ENCODE results near the gene DGUOK. TPM values are rescaled to one million over a fixed set of nuclear protein-coding genes. Genes with fewer than 3 reads are reported as not detected.

Gene DGUOK
- total RNA-seq, 1 donor from 2014 or later = 66.8 TPM

DNA sequence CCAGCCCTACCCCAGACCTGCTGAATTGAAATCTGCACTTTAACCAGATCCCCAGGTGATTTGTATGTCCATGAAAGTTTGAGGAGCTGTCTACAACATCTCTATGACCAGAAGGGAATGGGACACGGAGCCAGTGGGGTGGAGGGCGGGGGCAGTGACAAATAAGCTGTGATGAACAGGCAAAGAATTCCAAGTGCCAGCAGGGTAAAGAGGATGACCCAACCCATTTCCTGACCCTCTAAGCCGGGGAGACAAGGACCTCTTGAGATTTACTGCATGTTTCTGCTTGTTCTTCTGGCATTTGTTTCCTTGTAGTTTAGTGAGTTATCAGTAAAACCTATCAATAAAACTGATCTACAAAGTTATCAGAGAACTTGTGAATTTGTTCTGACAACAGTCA, 66.7 kb downstream of the DGUOK start:
- Histone ChIP-seq H3K36me3 (ENCODE audit: control insufficient read depth, insufficient read depth, low read length) (no peaks in the 10 kb centered on the region), H3K27me3 (ENCODE audit: control insufficient read depth, insufficient read depth, low read length) (no peaks in the 10 kb centered on the region), H3K4me3 (ENCODE audit: low read depth, low read length) (no peak overlapping the region)
- no peak for DNase-seq (ENCODE audit: low read depth)
- TF ChIP-seq, protein P1, sequence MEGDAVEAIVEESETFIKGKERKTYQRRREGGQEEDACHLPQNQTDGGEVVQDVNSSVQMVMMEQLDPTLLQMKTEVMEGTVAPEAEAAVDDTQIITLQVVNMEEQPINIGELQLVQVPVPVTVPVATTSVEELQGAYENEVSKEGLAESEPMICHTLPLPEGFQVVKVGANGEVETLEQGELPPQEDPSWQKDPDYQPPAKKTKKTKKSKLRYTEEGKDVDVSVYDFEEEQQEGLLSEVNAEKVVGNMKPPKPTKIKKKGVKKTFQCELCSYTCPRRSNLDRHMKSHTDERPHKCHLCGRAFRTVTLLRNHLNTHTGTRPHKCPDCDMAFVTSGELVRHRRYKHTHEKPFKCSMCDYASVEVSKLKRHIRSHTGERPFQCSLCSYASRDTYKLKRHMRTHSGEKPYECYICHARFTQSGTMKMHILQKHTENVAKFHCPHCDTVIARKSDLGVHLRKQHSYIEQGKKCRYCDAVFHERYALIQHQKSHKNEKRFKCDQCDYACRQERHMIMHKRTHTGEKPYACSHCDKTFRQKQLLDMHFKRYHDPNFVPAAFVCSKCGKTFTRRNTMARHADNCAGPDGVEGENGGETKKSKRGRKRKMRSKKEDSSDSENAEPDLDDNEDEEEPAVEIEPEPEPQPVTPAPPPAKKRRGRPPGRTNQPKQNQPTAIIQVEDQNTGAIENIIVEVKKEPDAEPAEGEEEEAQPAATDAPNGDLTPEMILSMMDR (IDR thresholded peaks at IDR 0.05; ENCODE audit: insufficient read depth, low read length, poor library complexity, severe bottlenecking) = no peak

DNA sequence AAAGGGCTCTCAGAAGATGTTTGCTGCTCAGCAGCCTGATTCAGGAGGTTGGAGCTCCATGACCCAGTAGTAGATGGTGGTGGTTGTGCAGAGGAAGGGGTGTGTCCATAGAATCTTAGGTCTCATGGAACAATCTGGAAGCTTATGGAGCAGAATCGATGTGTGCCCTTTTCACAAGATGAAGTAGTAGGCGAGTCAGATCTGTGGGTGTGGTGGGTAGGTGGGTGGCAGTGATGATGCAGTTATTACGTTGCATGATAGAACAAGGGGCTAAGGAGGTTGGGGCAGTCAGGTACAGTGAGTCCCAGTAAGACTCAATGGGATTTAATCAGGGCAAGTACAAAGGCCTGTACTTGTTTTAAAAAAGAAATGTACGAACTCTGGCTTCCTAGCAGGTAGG, 67.1 kb downstream of the DGUOK start:
- TF ChIP-seq, protein P1 (IDR thresholded peaks at IDR 0.05; ENCODE audit: insufficient read depth, low read length, poor library complexity, severe bottlenecking) = no peak
- DNase-seq (ENCODE audit: low read depth) = no peak
- no peak overlapping the region for H3K4me3 ChIP-seq (ENCODE audit: low read depth, low read length)

DNA sequence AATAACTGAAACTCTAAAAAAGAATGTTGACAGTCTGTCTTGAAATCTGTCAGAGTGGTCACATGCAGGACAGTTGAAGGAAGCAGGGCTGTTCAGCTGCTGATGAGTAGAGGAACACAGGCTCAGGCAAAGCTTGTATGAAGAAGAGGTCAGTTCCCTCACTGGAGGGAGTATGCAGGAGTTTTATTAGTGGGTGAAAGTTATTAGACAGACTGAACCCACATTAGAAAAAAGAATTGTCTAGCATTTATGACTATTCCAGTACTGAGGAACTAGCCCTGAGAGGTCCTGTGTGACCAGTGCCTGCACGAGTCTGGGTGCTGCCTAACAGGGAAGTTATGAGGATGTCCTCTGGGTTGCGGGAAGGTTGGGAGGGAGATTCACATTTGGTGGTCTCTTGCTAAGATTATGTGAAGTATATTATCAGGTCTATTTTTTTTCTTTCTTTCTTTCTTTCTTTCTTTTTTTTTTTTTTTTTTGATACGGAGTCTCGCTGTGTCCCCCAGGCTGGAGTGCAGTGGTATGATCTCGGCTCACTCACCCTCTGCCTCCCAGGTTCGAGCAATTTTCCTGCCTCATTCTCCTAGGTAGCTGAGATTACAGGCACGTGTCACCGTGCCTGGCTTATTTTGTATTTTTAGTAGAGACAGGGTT, 67.6 kb downstream of the DGUOK start:
- Histone ChIP-seq H3K4me3 (ENCODE audit: low read depth, low read length) (no peak overlapping the region), H3K36me3 (ENCODE audit: control insufficient read depth, insufficient read depth, low read length) (no peaks in the 10 kb centered on the region), H3K27me3 (ENCODE audit: control insufficient read depth, insufficient read depth, low read length) (no peaks in the 10 kb centered on the region)
- TF ChIP-seq, protein P1 (IDR thresholded peaks at IDR 0.05; ENCODE audit: insufficient read depth, low read length, poor library complexity, severe bottlenecking) = no peak
- DNase-seq (ENCODE audit: low read depth) = no peak

More for the DNA sequence above, 67.1 kb downstream of the DGUOK start:
- Histone ChIP-seq H3K27me3 (ENCODE audit: control insufficient read depth, insufficient read depth, low read length) (no peaks in the 10 kb centered on the region), H3K36me3 (ENCODE audit: control insufficient read depth, insufficient read depth, low read length) (no peaks in the 10 kb centered on the region)

DNA sequence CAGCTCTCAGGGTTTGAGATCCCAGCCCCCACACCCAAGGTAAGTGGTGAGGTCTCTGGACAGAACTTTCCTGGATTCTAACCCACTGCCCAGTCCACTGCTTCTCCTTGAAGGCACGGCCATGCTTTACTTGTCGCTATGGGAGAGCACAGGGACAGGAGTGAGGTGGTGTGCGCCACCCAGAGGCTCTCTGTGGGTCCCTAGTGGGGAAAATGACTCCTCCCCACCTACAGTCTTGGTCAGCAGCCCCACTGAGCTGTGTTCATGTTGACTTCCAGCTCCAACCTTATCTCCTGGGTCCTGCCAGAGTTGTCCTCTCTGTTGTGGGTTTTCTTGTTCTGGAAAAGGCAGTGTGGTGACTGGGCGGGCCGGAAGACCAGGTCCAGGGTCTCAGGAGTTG, 69.1 kb downstream of the DGUOK start:
- Histone ChIP-seq H3K36me3 (ENCODE audit: control insufficient read depth, insufficient read depth, low read length) (no peaks in the 10 kb centered on the region), H3K27me3 (ENCODE audit: control insufficient read depth, insufficient read depth, low read length) (no peaks in the 10 kb centered on the region), H3K4me3 (ENCODE audit: low read depth, low read length) (no peak overlapping the region)
- no peak for DNase-seq (ENCODE audit: low read depth)
- TF ChIP-seq, protein P1 (IDR thresholded peaks at IDR 0.05; ENCODE audit: insufficient read depth, low read length, poor library complexity, severe bottlenecking) = no peak

DNA sequence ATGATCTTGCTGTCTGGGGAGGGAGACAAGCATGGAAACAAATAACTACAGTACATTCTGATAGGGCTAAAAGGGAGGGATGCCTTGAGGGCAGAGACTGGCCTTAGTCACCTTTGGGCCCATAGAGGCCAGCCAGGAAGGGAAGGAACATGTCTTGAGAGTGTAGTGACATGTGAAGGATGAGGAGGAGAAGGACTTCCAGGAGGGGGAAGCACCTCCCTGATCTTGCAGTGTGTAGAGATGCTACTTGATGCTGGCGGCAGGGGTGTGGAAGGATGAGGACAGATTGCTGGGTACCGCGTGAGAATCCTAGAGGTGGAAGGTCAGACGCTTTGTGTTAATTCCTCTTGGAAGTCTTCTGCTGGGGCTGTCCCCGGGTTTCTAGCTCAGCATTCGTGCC, 71.1 kb downstream of the DGUOK start:
- DNase-seq (ENCODE audit: low read depth) = no peak
- Histone ChIP-seq H3K36me3 (ENCODE audit: control insufficient read depth, insufficient read depth, low read length) (no peaks in the 10 kb centered on the region), H3K4me3 (ENCODE audit: low read depth, low read length) (no peak overlapping the region), H3K27me3 (ENCODE audit: control insufficient read depth, insufficient read depth, low read length) (no peaks in the 10 kb centered on the region)
- TF ChIP-seq, protein P1 (IDR thresholded peaks at IDR 0.05; ENCODE audit: insufficient read depth, low read length, poor library complexity, severe bottlenecking) = no peak

DNA sequence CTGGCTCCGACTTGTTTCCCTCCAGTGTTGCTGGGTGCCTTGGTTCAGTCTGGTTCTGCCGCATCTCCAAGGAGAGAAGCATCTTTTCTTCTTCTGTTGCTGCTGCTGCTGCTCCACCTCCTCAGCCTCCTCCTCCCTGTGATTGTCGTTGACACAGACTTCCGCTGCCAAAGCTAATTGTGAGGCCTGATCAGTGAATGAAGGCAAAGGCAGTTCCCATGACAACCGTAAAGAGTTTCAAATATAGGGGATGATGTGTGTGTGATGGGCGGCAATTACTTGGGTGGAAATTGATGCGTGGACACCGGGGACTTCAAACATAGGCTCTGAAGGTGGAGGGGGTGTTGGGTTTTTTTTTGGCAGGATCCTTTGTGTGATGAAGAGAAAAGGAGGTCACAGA, 71.8 kb downstream of the DGUOK start:
- no peaks in the 10 kb centered on the region for H3K27me3 ChIP-seq (ENCODE audit: control insufficient read depth, insufficient read depth, low read length)
- TF ChIP-seq, protein P1 (IDR thresholded peaks at IDR 0.05; ENCODE audit: insufficient read depth, low read length, poor library complexity, severe bottlenecking) = no peak
- DNase-seq (ENCODE audit: low read depth) = no peak
- no peaks in the 10 kb centered on the region for H3K36me3 ChIP-seq (ENCODE audit: control insufficient read depth, insufficient read depth, low read length)
- no peak overlapping the region for H3K4me3 ChIP-seq (ENCODE audit: low read depth, low read length)

Measured in kidney epithelial cell (primary cell).